DMS 273 treated with DMSO at 0.1 percent for 48 hours (cell line): ENCODE measurements around the gene RAD1.
A peak's percentile ranks its signal among the peaks of the same experiment; 100 is the strongest.
"Not testable (repeated sequence)": the region's sequence is repeated elsewhere in the genome, so short reads cannot be mapped to it uniquely, and the experiment has no call there.

ENCODE experiments used
- DNase-seq: peaks from one replicate; lab custom pipeline; 2025; lab: John Stamatoyannopoulos, UW

The RAD1 gene

GRCh38 chr5:34915139-34915855, at the start of gene RAD1, which contains the start of gene BRIX1:
RAD1 (minus strand) TSS chr5:34915504; CDS start chr5:34914892, 612 bp downstream.
BRIX1 (plus strand) TSS chr5:34915711; CDS start chr5:34915739, 28 bp downstream.
- peak; percentile 93 for DNase-seq

- no peak for DNase-seq
Observed at GRCh38 chr5:34959323-34959722, 44.0 kb upstream of the RAD1 start.

DNA sequence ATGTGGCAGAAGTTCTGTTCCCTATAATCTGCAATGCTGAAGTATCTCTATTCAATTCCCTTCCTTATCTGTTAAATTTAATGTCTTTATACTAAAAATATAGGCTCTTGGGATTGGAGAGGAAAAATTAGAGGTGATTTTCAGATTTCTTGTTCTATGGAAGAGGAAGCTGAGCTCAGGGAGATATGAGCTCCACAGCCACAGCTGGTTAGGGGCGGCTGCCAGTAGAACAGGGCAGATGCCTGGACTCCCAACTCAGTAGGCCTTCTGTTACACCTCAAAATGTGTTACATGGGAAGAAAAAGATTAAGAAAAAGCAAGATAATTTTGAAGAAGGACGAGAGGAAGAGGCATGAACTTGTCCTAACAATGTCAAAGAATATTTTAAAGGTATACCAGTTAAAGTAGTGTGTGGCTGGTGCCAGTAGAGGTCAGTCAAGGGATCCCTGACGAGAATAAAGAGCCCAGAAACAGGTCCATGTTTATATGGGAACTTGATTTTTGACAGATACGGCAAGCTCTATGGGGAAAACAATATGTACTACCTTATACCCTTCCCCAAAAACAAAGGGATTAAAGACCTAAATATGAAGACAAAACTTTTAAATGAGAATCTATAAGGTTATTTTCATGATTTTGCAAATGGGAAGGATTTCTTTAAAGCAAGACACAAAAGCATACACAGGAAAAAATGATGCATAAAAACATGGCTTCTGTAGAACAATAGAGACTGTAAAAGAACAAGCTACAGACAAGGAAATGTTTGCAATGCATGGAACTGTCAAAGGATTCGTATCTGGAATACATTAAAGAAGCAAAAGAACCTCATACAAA, 42.8 kb upstream of the RAD1 start:
- DNase-seq = no peak

DNA sequence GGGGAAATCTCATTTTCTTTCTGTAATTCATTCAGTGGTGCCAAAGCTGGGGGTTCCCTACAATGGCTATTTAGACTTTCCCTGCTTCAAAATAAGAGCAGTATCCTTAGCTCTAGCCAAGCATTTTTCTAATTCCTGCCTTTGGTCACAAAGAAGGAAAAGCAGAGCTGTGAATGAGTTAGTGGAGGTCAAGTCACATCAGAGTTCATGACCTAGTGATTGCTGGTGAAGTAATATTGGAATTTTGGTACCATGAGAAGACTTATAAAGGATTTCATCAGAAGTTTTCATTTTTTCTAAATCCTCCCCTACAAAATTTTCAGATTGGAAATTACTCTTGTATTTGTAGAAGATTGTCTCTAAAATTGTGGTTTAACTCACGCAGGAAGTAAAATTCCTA, 42.0 kb upstream of the RAD1 start:
- no peak for DNase-seq

DNA sequence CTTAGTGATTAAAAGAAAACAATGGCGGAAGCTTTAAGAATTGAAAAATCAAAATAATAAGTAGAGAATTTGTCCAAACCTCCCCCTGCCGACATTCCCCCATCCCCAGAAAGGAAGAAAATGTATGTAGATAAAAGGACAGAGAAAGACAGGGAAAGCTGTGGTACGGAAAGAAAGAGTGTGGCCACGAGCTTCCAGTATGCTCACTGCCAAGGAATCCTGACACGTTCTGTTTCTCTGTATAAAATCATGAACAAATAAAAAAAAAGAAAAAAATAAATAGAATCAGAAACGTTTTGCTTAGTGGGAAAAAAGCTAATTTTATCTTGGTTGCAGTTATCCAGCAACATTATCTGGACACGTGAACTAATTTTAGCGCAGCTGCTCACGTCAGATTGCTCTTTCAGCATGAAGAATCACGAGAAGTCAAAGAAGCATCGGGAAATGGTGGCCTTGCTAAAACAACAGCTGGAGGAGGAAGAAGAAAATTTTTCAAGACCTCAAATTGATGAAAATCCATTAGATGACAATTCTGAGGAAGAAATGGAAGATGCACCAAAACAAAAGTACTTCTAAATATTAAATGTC, 29.2 kb upstream of the RAD1 start:
- no peak for DNase-seq

DNA sequence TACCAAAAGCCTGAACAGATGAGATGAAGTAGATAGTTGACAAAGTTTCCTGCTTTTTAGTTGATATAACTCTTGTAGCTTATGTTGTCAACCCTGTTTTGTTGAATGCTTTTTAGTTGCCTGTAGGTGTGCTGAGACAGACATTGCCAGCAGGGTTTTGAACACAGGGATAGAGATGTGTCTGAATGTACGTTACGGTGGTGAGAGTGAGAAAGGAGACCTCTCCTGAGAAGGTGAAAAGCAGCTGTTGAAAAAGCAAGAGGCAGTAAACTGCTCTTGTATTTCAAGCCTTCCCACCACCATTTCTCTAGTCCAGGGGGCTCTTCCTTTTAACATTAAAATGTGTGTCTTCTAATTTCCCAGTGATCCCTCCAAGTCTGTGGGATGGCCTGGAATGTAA, 28.7 kb upstream of the RAD1 start:
- no peak for DNase-seq

DNA sequence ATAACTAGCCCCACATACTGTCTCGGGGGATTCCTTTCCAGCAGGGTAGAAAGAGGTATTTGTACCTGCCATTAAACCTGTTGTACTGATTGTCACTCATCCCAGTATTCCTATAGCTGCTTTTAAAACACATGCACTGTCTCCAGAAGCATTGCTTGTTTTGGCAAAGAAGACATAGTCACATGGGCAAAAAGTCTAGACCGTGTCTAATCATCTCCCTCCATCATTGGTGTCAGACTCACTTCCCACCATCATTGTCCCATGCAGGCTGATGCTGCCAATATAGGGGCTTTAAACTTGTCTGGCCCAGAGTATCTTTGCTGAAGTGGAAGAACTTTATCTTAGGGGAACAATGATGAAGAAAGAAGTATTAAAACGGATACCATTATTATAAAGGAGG, 26.6 kb upstream of the RAD1 start:
- no peak for DNase-seq

DNA sequence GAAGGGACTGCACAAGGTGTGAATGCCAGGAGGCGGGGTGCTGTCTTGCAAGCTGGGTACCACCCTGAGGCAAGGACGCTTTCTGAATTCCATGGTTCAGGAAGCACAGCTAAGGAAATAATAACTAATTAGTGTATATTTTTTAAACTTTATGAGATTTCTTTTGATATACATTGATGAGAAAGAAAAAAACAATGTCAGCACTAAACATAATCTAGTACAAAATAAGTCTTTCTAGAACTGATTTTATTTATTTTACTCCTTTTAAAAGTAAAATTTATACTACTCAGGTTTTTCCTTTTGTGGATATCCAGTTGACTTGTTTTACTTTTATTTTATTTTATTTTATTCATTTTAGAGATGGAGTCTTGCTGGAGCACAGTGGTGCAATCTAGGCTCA, 17.6 kb upstream of the RAD1 start:
- DNase-seq = no peak

GRCh38 chr5:34930870-34931269, 15.6 kb upstream of the RAD1 start:
- DNase-seq = no peak

- DNase-seq = no peak
Observed at GRCh38 chr5:34930462-34930844, 15.1 kb upstream of the RAD1 start.

DNA sequence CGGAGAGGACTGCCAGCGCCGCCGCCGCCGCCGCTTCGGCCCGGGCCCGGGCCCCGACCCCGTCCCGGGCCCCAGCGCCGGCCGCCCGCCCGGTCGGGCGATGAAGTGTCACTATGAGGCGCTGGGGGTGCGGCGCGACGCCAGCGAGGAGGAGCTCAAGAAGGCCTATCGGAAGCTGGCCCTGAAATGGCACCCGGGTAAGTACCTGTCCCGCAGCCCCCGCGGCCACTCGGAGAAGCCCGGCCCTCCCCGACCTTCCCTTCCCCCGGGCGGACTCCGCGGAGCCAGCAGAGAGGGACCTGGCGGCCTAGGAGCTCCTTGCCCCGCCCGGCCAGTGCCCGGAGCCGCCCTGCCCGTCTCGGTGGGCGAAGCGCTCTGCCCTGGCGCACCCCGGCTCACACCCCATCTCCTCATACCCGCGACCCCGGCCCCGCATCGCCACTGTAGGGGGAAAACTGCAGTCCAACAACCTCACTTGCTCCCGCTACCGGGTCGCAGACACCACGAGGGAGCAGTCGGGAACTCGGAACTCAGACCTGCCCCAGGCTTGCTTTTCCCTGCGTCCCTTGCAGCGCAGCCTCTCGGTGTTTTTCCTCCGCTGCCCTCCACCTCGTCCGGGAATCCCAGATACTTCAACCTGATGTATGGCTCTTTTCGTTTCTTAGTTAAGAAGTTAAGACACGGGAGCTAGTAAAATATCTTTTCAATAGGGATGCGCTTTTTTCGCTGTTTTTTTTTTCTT, 14.6 kb upstream of the RAD1 start:
- DNase-seq = peak; percentile 50

DNA sequence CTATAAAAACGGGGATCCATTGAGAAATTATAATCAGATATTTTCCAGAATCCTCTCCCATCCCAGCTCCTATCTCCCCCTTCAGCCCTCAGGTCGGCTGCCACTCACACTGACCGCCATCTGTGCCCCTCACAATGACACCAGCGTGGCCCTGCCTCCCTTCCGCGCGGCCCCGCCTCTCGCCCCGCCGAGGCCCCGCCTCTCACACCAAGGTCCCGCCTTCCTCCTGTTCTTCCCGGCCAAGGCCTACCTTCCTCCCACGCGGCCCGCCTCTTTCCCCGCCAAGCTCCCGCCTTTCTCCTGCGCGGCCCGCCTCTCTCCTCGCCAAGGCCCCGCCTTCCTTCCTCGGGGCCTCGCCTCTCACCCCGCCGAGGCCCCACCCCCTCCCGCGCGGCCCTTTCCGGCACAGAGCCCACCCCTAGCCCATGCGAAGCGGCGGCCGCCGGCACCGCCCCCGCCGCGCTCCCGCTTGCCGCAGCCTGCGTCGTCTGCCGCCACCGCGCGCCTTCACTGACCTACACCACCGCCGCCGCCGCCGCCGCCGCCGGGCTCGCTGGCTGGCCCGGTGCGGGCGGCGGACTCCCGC, 13.9 kb upstream of the RAD1 start, which contains the start of gene DNAJC21:
DNAJC21 (plus strand) TSS at position 426 of the 586 bp plus-strand sequence. CDS start 261 bp downstream, outside the sequence.
- DNase-seq = peak; percentile 96

- DNase-seq = no peak
Observed at GRCh38 chr5:34928267-34928666, 13.0 kb upstream of the RAD1 start.

GRCh38 chr5:34927785-34928184, 12.5 kb upstream of the RAD1 start:
- no peak for DNase-seq

DNA sequence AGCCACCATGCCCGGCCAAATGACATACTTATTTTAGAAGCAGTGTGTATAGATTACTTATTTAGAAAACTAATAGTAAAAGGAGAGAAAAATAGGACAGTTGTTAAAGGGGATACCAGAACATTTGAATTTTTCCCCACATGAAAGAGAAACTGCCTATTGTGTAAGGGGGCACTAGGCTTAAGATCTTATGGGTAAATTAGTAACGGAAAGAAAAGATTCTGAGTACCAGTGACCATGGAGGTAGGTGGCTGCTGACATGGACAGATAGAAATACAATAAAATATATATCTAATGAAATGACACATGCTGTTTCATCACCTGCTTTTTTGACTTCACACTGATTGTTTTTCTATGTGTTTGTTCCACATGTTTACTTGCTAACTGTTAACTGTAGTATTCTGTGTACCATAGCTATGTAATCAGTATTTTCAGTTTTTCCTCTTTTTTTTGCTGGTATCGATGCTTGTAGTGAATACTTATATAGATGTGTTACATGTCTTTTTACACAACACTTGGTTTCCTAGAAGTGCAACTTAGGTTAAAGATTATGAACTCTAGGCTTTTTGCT, 11.1 kb upstream of the RAD1 start:
- no peak for DNase-seq

DNA sequence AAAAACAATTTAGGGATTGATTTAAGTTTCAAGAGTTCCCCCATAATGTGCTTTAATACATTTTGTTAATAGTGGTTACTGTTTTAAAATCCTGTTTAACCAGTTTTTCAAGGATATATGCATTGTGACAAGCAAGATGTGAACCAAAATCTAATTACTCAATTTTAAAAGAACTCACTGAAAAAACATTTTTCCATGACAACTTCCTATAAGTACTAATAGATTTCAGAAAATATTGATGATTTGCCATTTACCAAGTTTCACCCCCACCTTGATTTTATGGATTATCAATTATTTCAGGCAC, 9.1 kb upstream of the RAD1 start:
- no peak for DNase-seq

- DNase-seq = no peak
Observed at GRCh38 chr5:34923694-34924461, 8.6 kb upstream of the RAD1 start.

GRCh38 chr5:34923256-34923655, 8.0 kb upstream of the RAD1 start:
- DNase-seq = not testable (repeated sequence)

GRCh38 chr5:34919077-34919476, 3.8 kb upstream of the RAD1 start:
- no peak for DNase-seq

DNA sequence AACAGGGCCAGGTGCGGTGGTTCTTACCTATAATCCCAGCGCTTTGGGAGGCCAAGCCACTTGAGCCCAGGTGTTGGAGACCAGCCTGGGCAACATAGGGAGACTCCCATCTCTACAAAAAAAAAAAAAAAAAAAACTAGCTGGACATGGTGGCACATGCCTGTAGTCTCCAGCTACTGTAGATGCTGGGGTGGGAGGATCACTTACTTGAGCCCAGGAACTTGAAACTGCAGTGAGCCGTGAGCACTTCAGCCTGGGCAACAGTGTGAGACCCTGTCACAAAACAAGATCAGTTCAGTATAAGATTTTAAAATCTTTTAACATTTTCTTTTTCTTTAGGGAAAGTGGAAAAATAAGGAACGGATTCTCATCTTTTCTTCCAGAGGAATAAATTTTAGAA, 2.7 kb upstream of the RAD1 start:
- no peak for DNase-seq

DNA sequence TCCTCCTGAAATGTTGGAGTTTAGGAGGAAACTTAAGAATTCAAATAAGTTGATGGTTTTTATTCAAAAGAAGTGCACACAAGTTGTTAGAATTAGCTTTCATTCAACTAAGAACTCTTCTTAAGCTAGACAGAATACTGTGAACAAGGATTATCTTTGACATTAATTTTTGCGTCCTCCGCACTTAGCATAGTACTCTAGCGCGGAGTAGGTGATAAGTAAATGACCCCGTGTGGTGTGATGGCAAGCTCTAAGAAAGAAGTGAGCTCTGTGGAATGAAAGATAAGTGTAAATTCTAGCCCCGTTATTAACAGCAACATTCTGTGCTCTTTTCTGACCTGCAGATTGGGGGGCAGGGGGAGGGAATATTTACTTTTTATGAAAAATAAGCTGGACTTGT, 1.2 kb upstream of the RAD1 start:
- no peak for DNase-seq
